ENCODE measurements around the gene TRPV2.
"Not testable (repeated sequence)": the region's sequence is repeated elsewhere in the genome, so short reads cannot be mapped to it uniquely, and the experiment has no call there.

Gene TRPV2

GRCh38 chr17:16438173-16438556, 22.8 kb downstream of the TRPV2 start:
- DNase-seq (ENCODE audit: low read depth), result no peak

- peak; percentile 99 for DNase-seq (ENCODE audit: low read depth)
Measured at GRCh38 chr17:16438557-16439302, 23.4 kb downstream of the TRPV2 start.

- DNase-seq (ENCODE audit: low read depth), result peak; percentile 45
Measured at GRCh38 chr17:16439303-16439791, 24.0 kb downstream of the TRPV2 start.

GRCh38 chr17:16439811-16440351, 24.5 kb downstream of the TRPV2 start:
- peak; percentile 29 for DNase-seq (ENCODE audit: low read depth)

GRCh38 chr17:16440354-16440753, 25.0 kb downstream of the TRPV2 start:
- DNase-seq (ENCODE audit: low read depth), result not testable (repeated sequence)

- DNase-seq (ENCODE audit: low read depth), result peak; percentile 61
Measured at GRCh38 chr17:16440901-16441629, 25.7 kb downstream of the TRPV2 start.

GRCh38 chr17:16442141-16442540, 26.8 kb downstream of the TRPV2 start:
- DNase-seq (ENCODE audit: low read depth), result peak; percentile 39

- peak; percentile 31 for DNase-seq (ENCODE audit: low read depth)
Measured at GRCh38 chr17:16442594-16443510, 27.5 kb downstream of the TRPV2 start.

- peak; percentile 9 for DNase-seq (ENCODE audit: low read depth)
Measured at GRCh38 chr17:16443511-16444257, 28.3 kb downstream of the TRPV2 start.

- peak; percentile 23 for DNase-seq (ENCODE audit: low read depth)
Measured at GRCh38 chr17:16444258-16444886, 29.0 kb downstream of the TRPV2 start.

- peak; percentile 20 for DNase-seq (ENCODE audit: low read depth)
Measured at GRCh38 chr17:16446338-16446983, 31.1 kb downstream of the TRPV2 start.

GRCh38 chr17:16447676-16448075, 32.3 kb downstream of the TRPV2 start:
- DNase-seq (ENCODE audit: low read depth), result no peak

GRCh38 chr17:16448490-16448889, 33.1 kb downstream of the TRPV2 start:
- DNase-seq (ENCODE audit: low read depth), result peak; percentile 13

GRCh38 chr17:16449121-16449570, 33.8 kb downstream of the TRPV2 start:
- peak; percentile 44 for DNase-seq (ENCODE audit: low read depth)

- no peak for DNase-seq (ENCODE audit: low read depth)
Measured at GRCh38 chr17:16450028-16450427, 34.7 kb downstream of the TRPV2 start.

- DNase-seq (ENCODE audit: low read depth), result not testable (repeated sequence)
Measured at GRCh38 chr17:16452268-16452667, 36.9 kb downstream of the TRPV2 start.

GRCh38 chr17:16453493-16453851, 38.1 kb downstream of the TRPV2 start:
- peak; percentile 13 for DNase-seq (ENCODE audit: low read depth)

GRCh38 chr17:16455997-16456741, 40.8 kb downstream of the TRPV2 start:
- no peak for DNase-seq (ENCODE audit: low read depth)

- no peak for DNase-seq (ENCODE audit: low read depth)
Measured at GRCh38 chr17:16456742-16457316, 41.5 kb downstream of the TRPV2 start.

All from EH (cell line).